Mesothelial cell of epicardium (in vitro differentiated cells): Measurements from ENCODE around the gene RPS6KB2. TPM values are rescaled to one million over a fixed set of nuclear protein-coding genes. Genes with fewer than 3 reads are reported as not detected.

Source experiments
- DNase-seq, 2 experiments: peaks; one replicate each; pipeline ENCODE4 v3.0.0; 2021; ENCODE audit warnings: low spot score in 2 of 2; ENCODE audit not compliant: unreplicated experiment in 2 of 2
- H3K27ac Mint-ChIP-seq: 2 replicates; pipeline ENCODE4 v1.8.0; 2021; ENCODE audit warnings: mixed read lengths
- H3K27me3 Mint-ChIP-seq: 2 replicates; pipeline ENCODE4 v1.8.0; 2021; ENCODE audit warnings: low read depth, mixed read lengths
- H3K36me3 Mint-ChIP-seq: 2 replicates; pipeline ENCODE4 v1.8.0; 2021; ENCODE audit warnings: mixed read lengths
- H3K4me1 Mint-ChIP-seq: 2 replicates; pipeline ENCODE4 v1.8.0; 2021; ENCODE audit warnings: mixed read lengths
- H3K4me3 Mint-ChIP-seq: 2 replicates; pipeline ENCODE4 v1.8.0; 2021; ENCODE audit warnings: mild to moderate bottlenecking, moderate library complexity, mixed read lengths
- H3K9me3 Mint-ChIP-seq: 2 replicates; pipeline ENCODE4 v1.8.0; 2021; ENCODE audit warnings: mixed read lengths
- CTCF ChIP-seq: fragments of 200-600 bp; sonication (generic); IDR thresholded peaks from one replicate; pipeline ENCODE4 v1.5.0; 2021; ENCODE audit warnings: antibody characterized with exemption; ENCODE audit not compliant: unreplicated experiment
- total RNA-seq: library from RNA; stranded (reverse); gene quantifications from 3 replicates; pipeline ENCODE4 v1.2.1, GENCODE V29; 2021

The RPS6KB2 gene
- total RNA-seq, 1 donor from 2014 or later, result 59.7 TPM

GRCh38 chr11:67455054-67455453 is 26.8 kb downstream of the RPS6KB2 start, which contains the start of gene CABP4:
TSS of gene CABP4 (plus strand) at chr11:67455354. CDS start at chr11:67455424, 70 bp downstream.
- Mint-ChIP-seq H3K4me1 (peaks cover 3% of the 10 kb centered on the region), H3K36me3 (no peaks in the 10 kb centered on the region), H3K9me3 (no peaks in the 10 kb centered on the region), H3K27me3 (no peaks in the 10 kb centered on the region), H3K4me3 (no peak within 1 kb of the TSS), H3K27ac (no peak within 1 kb of the TSS)
- no peak for TF ChIP-seq CTCF
- DNase-seq, result no peak

- no peak overlapping the region for H3K27ac Mint-ChIP-seq
- no peaks in the 10 kb centered on the region for H3K27me3 Mint-ChIP-seq
- no peak overlapping the region for H3K4me3 Mint-ChIP-seq
- no peaks in the 10 kb centered on the region for H3K36me3 Mint-ChIP-seq
- DNase-seq, result no peak
- peaks cover 3% of the 10 kb centered on the region for H3K4me1 Mint-ChIP-seq
- H3K9me3 Mint-ChIP-seq, result no peaks in the 10 kb centered on the region
- TF ChIP-seq CTCF, result no peak
Observed at GRCh38 chr11:67456068-67456705, 27.9 kb downstream of the RPS6KB2 start.

- Mint-ChIP-seq H3K4me1 (peaks cover 3% of the 10 kb centered on the region), H3K27ac (no peak overlapping the region), H3K36me3 (no peaks in the 10 kb centered on the region), H3K27me3 (no peaks in the 10 kb centered on the region), H3K4me3 (no peak overlapping the region), H3K9me3 (no peaks in the 10 kb centered on the region)
- TF ChIP-seq CTCF, result no peak
- no peak for DNase-seq
Observed at GRCh38 chr11:67457453-67457852, 29.2 kb downstream of the RPS6KB2 start.

GRCh38 chr11:67458266-67458665 is 30.0 kb downstream of the RPS6KB2 start:
- H3K27me3 Mint-ChIP-seq, result no peaks in the 10 kb centered on the region
- H3K4me3 Mint-ChIP-seq, result no peak overlapping the region
- no peaks in the 10 kb centered on the region for H3K36me3 Mint-ChIP-seq
- no peak for DNase-seq
- peaks cover 3% of the 10 kb centered on the region for H3K4me1 Mint-ChIP-seq
- no peaks in the 10 kb centered on the region for H3K9me3 Mint-ChIP-seq
- TF ChIP-seq CTCF, result no peak
- H3K27ac Mint-ChIP-seq, result no peak overlapping the region

- Mint-ChIP-seq H3K36me3 (no peaks in the 10 kb centered on the region), H3K27ac (no peak overlapping the region), H3K27me3 (no peaks in the 10 kb centered on the region), H3K4me1 (peaks cover 20% of the 10 kb centered on the region), H3K4me3 (no peak overlapping the region), H3K9me3 (no peaks in the 10 kb centered on the region)
- DNase-seq, result no peak
- TF ChIP-seq CTCF, result no peak
Observed at GRCh38 chr11:67463186-67463585, 34.9 kb downstream of the RPS6KB2 start.
